Activated CD4-positive, alpha-beta T cell treated with anti-CD3 and anti-CD28 coated beads for 48 hours (primary cell): ENCODE results near the gene PSAT1.
"Not testable (repeated sequence)": the region's sequence is repeated elsewhere in the genome, so short reads cannot be mapped to it uniquely, and the experiment has no call there.

Source experiments
- DNase-seq: peaks from one replicate; pipeline ENCODE4 v3.0.0-alpha.2; 2020

The PSAT1 gene

DNA sequence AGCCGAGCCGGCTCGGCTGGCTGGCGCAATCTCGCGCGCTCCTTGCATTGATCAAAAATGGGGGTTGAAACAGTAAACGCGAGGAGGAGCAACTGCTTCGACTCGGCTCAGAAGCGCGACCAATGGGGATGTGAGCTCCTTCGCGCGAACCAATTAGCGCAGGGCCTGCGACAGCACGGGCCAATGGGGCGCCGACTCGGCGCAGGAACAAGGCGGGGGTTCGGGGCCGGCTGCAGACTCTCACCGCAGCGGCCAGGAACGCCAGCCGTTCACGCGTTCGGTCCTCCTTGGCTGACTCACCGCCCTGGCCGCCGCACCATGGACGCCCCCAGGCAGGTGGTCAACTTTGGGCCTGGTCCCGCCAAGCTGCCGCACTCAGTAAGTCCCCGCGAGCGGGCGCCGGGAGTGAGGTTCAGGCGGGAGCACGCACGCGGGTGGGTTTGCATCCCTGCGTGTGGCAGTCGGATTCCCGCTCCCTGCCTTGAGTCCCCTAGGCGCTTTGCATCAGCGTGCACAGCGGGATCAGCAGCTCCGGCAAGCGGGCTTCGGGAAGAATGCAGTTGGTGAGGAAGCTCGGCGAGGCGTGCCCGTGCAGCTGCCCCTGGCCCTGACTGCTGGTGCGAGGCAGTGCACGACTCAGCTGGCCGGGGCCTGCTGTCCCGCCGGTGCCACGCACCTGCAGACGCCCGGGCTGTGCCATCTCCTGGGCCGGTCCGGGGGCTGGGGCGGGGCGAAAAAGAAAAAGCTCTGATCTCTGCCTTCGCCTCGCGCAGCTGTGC, at the start of gene PSAT1:
TSS of gene PSAT1 (plus strand) at position 233 of the 779 bp plus-strand sequence. CDS start at position 319, 86 bp downstream.
- DNase-seq, result peak; percentile 95

DNA sequence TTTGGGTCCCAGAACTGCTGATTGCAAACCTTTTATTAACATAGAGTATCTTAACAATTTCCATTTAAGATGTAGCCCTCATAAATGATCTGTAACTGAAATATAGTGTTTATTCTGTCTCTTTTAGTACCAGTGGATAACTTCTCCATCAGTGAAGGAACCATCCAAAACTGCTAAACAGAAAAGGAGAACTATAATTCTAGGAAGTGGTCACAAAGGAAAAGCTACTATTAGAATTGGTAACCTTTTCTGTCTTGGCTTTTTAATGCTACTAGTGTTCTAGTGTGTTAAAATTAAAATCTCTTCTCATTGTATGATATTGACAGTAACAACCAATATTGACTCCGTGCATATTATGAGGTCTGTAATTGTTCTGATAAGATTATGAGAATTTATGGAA, 48.3 kb upstream of the PSAT1 start:
- no peak for DNase-seq

DNA sequence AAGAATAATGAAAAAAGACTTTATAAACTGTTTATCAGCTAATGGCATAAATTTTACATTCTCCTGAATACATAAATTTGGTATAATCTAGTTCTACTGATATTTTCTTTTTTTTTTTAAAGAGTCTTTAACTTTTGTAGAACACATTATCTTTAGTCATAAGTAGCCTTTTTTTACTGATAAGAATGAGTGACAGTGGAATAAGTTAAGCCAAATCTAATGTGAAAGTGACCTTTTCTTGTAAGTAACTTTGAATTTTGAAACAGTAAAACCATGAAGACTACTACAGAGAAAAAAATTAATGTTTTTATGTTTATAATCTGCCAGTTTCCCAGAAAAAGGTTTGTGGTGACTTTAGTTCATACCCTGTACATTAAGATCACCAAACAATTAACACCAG, 47.4 kb upstream of the PSAT1 start:
- DNase-seq, result no peak

DNA sequence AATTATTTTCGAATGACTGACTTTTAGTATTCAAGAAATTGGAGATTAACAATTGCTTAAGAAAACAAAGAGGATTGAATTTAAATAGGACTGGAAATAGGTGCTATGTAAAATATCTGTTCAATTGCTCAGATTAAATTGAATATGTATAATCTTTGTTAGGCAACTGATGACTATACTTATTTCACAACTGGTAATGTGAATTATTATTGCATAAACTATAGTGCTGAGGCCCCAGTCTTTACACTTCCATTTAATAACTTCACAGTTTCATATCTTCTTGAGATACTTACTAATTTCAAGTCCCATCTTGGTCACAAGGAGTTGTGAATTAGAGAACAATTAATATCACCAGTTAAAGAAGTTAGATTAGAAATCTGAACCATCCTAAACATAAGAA, 44.3 kb upstream of the PSAT1 start:
- DNase-seq, result no peak

DNA sequence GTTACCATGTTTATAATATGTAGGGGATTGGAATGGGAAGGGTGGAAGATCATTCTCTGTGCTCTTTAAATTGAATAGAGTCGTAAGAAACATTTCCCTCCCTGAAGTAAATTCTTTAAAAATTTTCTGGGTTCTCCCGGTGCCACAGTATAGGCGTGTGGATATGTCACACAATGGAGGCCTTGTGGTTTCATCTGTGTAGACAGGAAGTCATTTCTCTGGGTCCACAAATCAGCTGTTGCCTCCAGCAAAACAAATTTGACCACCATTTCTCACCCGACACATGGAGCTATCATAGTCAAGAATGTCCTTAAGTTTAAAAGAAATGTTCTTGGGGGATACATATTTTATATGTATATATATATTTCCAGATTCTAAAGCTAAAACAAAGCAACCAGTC, 43.6 kb upstream of the PSAT1 start:
- DNase-seq, result no peak

DNA sequence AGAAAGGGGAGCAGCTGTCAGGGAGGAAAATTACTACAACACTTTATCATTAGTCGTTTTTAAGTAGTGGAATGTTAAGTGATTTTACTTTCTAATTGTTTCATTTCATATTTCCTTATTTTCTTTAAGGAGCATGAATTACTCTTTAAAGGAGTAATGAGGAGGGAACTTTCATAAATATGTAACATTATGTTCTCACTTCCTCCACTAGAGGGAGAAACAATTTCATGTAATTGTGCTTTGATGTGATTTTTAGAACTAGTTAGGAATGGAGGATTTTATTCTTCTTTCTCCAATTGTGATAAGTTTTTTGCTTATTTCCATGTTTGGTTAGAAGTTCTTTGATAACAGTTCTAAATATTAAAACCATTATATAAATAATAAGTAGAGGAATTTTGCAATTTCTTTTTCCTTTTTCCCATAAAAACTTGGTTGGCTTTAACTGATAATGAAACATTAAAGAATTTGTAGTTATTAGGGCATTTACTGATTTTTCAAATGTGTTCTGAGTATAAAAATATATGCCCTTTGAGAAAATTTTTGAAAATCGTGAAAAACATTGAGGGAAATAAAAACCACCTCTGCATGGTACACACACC, 35.4 kb upstream of the PSAT1 start:
- no peak for DNase-seq

DNA sequence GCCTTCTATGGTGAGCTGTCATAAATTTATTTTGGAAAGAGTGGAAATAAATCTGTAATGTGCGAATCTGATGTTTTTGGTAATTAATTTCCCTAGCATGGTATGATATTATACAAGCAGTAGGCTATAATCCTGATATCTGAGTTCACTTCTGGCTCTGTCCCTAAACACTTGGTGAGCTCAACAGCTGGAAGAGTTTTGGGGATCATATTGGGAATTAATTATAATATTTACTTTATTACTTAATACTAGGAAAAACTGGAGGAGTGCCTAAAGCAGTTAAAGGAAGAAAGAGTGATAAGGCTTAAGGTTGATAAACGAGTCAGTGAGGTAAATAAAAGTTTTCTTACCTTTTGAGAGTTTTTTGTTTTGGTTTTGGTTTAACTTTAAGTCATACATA, 34.3 kb upstream of the PSAT1 start:
- DNase-seq, result no peak

DNA sequence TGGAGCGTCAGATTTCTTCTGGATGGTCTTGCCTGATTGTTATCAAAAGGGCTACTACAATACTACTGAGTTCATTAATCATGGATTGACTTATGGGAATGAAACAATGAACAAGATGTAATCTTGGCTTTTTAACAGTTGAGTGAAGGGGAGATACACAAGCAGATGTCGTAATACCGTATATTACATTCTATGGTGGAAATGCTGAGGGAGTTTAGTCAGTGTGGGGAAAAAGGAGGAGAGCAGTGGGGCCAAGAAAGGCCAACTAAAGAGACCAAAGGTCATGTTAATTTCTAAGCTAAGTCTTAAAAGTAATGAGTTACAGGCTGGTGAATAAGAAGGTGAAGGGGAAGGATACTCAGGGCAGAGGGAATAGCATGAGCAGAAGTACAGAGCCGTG, 29.0 kb upstream of the PSAT1 start:
- DNase-seq, result no peak

DNA sequence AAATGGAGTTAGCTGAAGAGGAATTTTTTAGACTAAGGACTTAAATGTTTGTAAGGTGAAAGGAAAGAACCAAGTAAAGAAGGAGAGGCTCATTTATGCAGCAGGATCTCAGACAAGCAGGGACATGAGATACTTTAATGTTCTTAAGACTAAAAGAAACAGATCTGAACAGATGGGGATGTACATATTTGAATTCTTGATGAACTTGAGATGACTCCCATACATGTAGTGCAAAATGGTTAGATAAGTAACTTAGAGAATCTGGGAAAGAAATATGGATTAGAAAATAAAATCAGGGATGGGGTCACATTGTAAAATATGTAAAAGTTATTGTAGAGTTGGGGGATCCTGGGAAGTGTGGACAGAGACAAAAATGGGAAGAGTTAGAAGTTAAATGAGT, 27.1 kb upstream of the PSAT1 start:
- DNase-seq, result no peak

DNA sequence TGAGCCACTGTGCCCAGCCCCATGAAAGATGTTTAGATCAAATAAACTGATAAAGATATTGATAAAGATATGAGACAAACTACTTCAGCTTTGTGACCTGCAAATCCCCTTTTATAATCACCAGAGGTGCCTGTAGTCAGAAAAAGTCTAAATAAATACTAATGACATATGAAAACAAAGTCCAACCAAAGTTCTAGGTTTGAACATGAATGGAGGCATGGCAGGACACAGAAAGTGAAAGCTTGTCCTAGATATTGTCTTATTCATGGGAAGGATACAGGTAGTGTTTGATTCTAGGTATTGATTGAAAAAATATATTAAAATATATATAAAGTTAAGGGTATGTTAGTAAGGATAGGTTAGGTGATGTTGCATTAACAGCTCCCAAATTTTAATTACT, 24.6 kb upstream of the PSAT1 start:
- no peak for DNase-seq

DNA sequence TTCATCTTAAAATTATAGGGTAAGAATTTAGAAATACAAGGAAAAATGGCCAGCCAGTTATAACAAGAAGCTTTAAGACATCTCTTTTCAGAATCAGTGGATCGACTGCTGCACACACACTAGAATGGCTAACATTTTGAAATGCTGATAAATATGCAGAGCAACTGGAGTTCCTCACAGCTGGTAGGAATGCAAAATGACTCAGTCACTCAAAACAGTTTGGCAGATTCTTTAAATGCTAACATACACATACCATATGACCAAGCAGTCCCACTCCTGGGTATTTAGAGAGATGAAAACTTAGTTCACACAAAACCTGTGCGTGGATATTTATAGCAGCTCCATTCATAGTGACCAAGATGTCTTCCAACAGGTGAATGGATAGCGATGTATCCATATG, 23.2 kb upstream of the PSAT1 start:
- no peak for DNase-seq

DNA sequence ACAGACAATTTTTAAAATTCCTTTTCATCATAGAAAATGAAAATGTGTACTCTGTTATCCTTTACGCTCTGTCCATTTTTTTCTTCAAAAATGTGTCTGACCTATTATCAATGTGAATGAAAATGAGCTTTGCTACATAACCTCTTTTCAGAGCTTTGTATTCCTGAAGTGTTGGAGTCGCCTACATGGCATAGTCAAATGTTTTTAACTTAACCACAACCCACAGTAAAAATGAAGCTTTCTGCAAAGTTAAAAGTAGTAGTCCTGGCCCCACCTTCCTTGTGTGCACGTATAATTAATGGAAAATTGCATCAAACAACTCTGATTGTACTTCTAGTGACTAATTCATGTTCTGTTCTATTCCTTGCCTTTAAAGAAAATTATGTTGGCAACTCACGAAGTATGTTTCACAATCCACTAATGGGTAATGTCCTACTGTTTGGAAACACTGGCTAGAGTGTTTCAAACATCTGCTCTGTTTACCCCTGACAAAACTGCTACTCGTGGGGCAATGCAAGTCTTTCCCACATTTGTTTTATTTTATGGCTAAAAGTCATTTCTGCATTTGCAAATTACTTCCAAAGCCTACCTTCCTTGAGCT, 18.6 kb upstream of the PSAT1 start:
- DNase-seq, result no peak

DNA sequence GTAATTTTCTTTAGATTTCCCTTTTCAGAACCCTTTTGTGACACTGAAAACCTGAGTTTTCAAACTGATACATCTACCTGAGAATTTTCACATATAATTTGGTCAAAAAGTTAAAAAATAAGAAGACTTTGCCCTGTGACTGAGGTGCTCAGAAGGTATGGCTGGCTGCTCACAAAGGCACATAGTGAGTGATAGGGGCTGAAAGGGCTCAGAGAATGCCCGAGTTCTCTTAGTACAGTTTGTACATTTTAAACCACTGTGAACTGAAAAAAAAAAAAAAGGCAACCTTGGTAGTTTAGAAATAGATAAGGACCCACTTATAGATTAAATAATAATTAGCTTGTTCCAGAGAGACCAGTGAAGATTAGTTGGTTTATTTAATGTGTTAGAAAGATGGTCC, 18.1 kb upstream of the PSAT1 start:
- no peak for DNase-seq

DNA sequence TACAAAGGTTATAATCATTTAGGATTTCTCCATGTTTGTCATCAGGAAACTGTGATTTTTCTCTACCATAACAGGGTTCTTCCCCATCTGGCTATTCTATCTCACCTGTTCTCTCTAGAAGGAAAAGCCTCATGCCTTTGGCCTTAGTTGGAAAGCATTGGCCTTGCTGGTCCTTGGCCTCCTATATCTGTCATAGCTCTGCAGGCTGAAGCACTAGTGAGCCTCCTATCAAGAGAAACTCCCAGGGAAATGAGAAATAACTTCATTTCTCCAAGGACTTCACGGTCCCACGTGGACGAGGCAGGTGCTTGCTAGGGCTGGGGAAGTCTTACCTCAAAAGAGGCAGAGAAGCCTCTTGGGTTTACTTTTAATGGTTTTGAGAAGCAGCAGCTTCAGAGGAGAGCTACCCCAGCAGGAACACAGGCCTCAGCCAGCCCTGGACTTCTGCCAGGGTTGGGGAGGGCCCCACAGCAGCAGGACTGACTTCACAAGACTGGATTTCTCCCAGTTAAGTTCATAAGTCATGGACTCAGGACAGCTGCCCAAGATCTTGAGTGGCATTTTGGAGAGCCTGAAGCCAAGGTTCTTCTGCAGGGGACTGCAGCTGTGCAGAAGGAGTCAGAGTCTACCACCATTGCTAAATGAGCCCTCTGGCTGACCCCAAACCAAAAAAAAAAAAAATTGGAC, 15.8 kb upstream of the PSAT1 start:
- no peak for DNase-seq

DNA sequence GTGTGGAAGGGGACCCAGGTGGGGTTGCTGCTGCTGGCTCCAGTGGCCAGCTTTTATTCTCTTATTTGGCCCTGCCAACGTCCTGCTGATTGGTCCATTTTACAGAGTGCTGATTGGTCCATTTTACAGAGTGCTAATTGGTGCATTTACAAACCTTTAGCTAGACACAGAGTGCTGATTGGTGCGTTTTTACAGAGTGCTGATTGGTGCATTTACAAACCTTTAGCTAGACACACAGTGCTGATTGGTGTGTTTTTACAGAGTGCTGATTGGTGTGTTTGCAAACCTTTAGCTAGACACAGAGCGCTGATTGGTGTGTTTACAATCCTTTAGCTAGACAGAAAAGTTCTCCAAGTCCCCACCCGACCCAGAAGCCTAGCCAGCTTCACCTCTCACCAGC, 12.7 kb upstream of the PSAT1 start:
- DNase-seq, result not testable (repeated sequence)

DNA sequence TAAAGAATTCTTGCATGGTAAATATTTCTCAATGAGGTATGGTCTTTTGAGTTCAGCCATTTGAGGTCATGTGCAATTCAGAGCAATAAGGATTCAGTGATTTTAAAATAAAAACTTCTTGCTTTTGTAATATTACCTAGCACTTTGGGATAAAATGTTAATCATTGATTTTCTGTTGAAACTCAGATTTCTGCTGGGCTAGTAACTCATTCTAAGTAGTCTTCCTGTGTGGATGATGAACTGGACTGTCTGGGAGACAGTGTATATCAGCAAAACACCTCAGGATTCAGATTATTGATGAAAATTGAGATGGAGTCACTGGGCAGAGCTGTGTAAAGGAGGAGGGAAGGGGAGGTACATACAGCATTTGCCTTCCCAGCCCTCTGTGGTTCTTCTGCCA, 10.8 kb upstream of the PSAT1 start:
- no peak for DNase-seq

DNA sequence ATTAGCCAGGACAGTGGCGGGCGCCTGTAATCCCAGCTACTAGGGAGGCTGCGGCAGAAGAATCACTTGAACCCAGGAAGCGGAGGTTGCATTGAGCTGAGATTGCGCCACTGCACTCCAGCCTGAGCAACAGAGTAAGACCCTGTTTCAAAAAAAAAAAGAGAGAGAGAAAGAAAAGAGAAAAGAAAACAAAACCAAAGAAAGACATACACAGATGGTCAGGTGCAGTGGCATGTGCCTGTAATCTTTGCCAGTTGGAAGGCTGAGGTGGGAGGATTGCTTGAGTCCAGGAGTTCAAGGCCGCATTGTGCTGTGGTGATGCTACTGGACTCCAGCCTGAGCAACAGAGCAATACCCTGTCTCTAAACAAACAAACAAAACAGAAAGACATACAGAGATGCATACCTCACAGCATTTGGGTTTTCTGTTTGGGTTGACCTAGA, 10.0 kb upstream of the PSAT1 start:
- DNase-seq, result no peak

DNA sequence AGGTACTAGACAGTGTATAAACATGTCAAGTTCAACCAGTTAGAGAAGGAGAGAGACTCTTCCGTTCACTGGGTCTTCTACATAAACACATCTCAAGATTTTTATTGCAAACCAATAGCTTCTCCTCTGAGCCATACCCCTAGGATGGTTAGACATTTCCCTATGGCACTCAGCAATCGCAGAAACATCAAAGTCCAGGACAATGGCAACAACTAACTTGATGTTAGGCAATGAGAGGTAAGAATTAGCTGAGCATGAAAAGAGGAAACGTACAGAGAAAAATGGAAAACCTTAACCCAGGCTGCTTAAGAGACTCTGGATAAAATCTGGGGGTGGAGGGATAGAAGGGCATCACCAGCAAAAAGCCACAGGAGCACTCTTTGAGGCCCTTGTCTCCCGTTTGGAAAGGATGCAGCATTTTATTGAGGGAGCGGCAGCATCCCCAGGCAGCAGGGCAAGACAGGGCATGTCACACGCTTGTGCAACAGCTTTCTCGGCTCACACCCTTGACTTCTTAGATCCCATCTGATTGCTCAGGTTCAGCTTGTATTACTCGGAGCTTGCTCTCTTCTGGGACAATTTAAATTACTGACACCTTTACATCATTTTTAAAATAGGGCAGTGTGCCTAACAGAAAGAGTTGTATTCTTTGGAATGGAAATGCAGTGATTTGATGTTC, 8.6 kb upstream of the PSAT1 start:
- no peak for DNase-seq

DNA sequence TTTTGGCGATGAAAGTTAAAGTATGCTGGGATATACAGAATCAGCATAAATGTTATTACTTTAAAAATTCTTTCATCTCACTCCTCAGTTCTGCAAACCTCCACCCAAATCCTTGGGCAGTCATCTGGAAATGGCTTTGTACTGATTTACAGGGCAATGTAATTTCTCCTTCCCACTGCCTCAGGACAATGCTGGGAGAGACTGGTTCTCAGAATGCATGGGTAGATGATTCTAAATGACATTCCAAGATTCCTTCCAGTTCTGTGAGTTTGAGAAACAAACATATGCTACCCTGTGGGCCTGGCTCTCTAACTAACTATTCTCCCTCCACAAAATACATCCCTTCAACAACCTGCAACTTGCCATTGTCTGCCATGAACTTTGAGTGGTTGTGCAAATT, 7.5 kb upstream of the PSAT1 start:
- no peak for DNase-seq

DNA sequence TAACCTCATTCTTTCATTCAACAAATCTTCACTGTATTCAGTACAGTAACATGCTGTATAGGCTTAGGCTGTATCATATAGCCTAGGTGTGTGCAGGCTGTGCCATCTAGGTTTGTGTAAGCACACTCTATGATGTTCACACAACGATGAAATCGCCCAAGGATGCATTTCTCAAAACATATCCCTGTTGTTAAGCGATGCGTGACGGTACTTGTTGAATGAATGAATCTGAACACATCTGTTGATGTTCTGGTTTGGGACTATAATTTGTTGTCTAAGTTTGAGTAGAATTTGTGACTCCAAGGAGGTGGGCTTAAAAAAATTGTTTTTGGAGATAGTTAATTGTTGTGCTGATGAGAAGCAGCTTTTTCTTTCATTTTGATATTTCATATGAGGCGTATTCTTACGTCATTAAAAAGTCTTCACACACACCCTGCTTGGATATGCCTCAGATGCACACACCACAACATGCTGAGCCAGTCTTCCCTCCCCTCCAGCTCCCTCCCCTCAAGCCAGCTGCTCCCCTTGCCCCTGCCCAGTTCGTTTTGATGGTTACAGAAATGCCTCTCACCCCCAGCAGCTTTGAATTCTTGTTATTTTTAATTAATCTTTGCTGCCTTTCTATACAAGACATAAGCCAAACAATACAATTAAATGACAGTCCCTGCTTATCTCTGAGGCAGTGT, 5.5 kb upstream of the PSAT1 start:
- DNase-seq, result no peak

DNA sequence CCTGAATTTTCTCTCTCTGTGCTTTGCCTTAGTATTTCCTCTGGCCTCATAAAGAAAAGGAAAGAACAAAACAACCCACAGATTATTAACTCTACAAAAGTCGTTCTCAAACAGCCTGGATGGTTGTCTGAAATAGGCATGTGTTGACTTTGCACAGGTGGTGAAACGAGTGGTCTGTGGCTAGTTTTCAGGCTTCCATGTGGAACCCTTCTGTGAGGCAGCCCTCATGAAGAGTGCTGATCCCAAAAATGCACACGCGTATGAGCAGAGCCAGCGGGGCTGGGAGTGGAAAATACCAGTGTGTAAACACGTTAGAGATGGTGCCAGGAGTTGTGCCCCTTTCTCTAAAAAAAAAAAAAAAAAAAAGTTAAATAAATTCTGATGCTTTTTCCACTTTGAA, 4.9 kb upstream of the PSAT1 start:
- DNase-seq, result no peak

DNA sequence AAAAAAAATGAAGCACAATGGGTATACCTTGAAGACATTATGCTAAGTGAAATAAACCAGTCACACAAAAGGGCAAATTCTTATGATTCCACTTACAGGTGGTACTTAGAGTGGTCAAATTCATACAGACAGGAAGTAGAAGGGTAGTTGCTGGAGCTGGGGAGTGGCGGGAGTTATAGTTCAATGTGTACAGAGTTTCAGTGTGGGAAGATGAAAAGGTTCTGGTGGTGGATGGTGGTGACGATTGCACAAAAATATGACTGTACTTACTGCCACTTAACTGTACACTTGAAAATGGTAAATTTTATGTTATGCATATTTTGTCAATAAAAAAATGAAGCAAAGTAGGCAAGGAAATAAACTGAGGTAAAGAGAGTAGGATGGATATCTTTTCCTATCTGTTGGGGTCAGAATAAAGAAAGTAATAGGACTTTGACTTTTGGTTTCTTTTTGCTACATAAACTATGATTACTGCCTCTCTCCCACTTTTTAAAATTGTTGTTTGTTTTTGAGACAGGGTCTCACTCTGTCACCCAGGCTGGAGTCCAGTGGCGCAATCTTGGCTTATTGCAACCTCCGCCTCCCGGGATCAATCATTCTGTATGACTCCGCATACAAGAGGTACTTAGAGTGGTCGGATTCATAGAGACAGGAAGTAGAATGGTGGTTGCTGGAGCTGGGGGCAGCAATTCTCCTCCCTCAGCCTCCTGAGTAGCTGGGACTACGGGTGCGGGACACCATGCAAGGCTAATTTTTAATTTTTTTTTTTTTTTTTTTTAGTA, 4.0 kb upstream of the PSAT1 start:
- peak; percentile 45 for DNase-seq
